NCI-H345 treated with DMSO at 0.1 percent for 48 hours (cell line): ENCODE data around the gene ZBTB7C.

Source experiments
- DNase-seq: peaks from one replicate; lab custom pipeline; 2025; ENCODE audit not compliant: unreplicated experiment; lab: John Stamatoyannopoulos, UW

Gene ZBTB7C

GRCh38 chr18:48219037-48219809 is 190.0 kb downstream of the ZBTB7C start:
- DNase-seq = no peak

- DNase-seq = no peak
Observed at GRCh38 chr18:48218285-48219022, 190.7 kb downstream of the ZBTB7C start.

- DNase-seq = no peak
Observed at GRCh38 chr18:48217258-48218250, 191.6 kb downstream of the ZBTB7C start.

- peak; percentile 86 for DNase-seq
Observed at GRCh38 chr18:48216639-48217257, 192.4 kb downstream of the ZBTB7C start.

GRCh38 chr18:48215876-48216638 is 193.1 kb downstream of the ZBTB7C start:
- DNase-seq = peak; percentile 25

- DNase-seq = no peak
Observed at GRCh38 chr18:48213791-48214190, 195.4 kb downstream of the ZBTB7C start.

GRCh38 chr18:48208432-48209140 is 200.6 kb downstream of the ZBTB7C start:
- DNase-seq = no peak

- no peak for DNase-seq
Observed at GRCh38 chr18:48207733-48208132, 201.4 kb downstream of the ZBTB7C start.

GRCh38 chr18:48206887-48207286 is 202.3 kb downstream of the ZBTB7C start:
- DNase-seq = no peak

GRCh38 chr18:48203961-48204666 is 205.1 kb downstream of the ZBTB7C start:
- DNase-seq = no peak

GRCh38 chr18:48203288-48203945 is 205.8 kb downstream of the ZBTB7C start:
- no peak for DNase-seq

- DNase-seq = no peak
Observed at GRCh38 chr18:48202350-48203260, 206.6 kb downstream of the ZBTB7C start.

- DNase-seq = no peak
Observed at GRCh38 chr18:48202006-48202348, 207.2 kb downstream of the ZBTB7C start.

- DNase-seq = no peak
Observed at GRCh38 chr18:48201337-48202005, 207.7 kb downstream of the ZBTB7C start.

GRCh38 chr18:48200631-48201336 is 208.4 kb downstream of the ZBTB7C start:
- DNase-seq = peak; percentile 83

- no peak for DNase-seq
Observed at GRCh38 chr18:48199399-48199798, 209.8 kb downstream of the ZBTB7C start.
